Measurements from ENCODE around the gene MAT1A. TPM values are rescaled to one million over a fixed set of nuclear protein-coding genes. Genes with fewer than 3 reads are reported as not detected.

MAT1A gene
- total and polyA plus RNA-seq, 8 donors = 0.23 to 1.1 (median 0.31) TPM; not detected in 5

GRCh38 chr10:80276335-80276734 lies 13.1 kb downstream of the MAT1A start:
- no peak for TF ChIP-seq POLR2AphosphoS5 (IDR thresholded peaks at IDR 0.05)
- no peak for TF ChIP-seq POLR2A (IDR thresholded peaks at IDR 0.05)
- TF ChIP-seq EP300 (IDR thresholded peaks at IDR 0.05) = no peak
- TF ChIP-seq, protein P1, sequence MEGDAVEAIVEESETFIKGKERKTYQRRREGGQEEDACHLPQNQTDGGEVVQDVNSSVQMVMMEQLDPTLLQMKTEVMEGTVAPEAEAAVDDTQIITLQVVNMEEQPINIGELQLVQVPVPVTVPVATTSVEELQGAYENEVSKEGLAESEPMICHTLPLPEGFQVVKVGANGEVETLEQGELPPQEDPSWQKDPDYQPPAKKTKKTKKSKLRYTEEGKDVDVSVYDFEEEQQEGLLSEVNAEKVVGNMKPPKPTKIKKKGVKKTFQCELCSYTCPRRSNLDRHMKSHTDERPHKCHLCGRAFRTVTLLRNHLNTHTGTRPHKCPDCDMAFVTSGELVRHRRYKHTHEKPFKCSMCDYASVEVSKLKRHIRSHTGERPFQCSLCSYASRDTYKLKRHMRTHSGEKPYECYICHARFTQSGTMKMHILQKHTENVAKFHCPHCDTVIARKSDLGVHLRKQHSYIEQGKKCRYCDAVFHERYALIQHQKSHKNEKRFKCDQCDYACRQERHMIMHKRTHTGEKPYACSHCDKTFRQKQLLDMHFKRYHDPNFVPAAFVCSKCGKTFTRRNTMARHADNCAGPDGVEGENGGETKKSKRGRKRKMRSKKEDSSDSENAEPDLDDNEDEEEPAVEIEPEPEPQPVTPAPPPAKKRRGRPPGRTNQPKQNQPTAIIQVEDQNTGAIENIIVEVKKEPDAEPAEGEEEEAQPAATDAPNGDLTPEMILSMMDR (IDR thresholded peaks at IDR 0.05) = no peak
- Histone ChIP-seq H3K27me3 (no peaks in the 10 kb centered on the region), H3K27ac (no peak overlapping the region), H3K4me1 (no peaks in the 10 kb centered on the region), H3K4me3 (no peak overlapping the region), H3K9me3 (no peaks in the 10 kb centered on the region), H3K36me3 (no peaks in the 10 kb centered on the region)
- intact Hi-C loops (cut with DNase I; ENCODE audit: low total_unique reads) = no loop called here
- DNase-seq = peak in 1 of 2 donors; percentile 23
- 93 to 95% (median 94%) methylated on average over 15 to 16 of the region's 16 CpGs for WGBS, 5 donors

DNA sequence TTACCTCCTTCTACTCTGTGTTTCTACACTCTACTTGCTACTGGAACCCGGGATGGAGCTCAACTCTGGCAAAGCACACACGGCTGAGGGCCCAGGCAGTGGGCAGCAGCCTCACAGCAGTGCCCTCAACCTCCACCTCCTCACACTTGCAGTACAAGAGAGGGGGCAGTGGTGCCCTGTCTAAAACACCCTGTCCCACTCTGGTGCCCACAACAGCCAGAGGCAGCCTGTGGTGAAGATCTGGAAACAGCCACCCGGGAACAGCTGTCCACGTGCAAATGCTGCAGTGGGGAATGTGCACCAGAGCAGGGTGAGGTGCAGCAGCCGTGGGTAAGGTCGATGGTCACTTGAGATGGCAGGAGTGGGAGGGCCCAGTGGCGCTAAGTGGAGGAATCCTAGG lies 13.7 kb downstream of the MAT1A start:
- TF ChIP-seq POLR2AphosphoS5 (IDR thresholded peaks at IDR 0.05) (no peak), POLR2A (IDR thresholded peaks at IDR 0.05) (no peak), EP300 (IDR thresholded peaks at IDR 0.05) (no peak)
- TF ChIP-seq, protein P1 (IDR thresholded peaks at IDR 0.05) = no peak
- no peaks in the 10 kb centered on the region for H3K9me3 ChIP-seq
- peak in 1 of 2 donors; percentile 9 for DNase-seq
- intact Hi-C loops (cut with DNase I; ENCODE audit: low total_unique reads) = no loop called here
- H3K4me3 ChIP-seq = no peak overlapping the region
- WGBS, 5 donors = 69 to 89% (median 81%) methylated on average over 6 to 7 of the region's 7 CpGs
- no peaks in the 10 kb centered on the region for H3K36me3 ChIP-seq
- H3K4me1 ChIP-seq = no peaks in the 10 kb centered on the region
- H3K27me3 ChIP-seq = no peaks in the 10 kb centered on the region
- no peak overlapping the region for H3K27ac ChIP-seq

GRCh38 chr10:80275135-80275498 lies 14.3 kb downstream of the MAT1A start:
- H3K4me3 ChIP-seq = no peak overlapping the region
- H3K4me1 ChIP-seq = no peaks in the 10 kb centered on the region
- no peak overlapping the region for H3K27ac ChIP-seq
- H3K9me3 ChIP-seq = no peaks in the 10 kb centered on the region
- no peaks in the 10 kb centered on the region for H3K27me3 ChIP-seq
- DNase-seq = peak in 1 of 2 donors; percentile 8
- TF ChIP-seq, protein P1 (IDR thresholded peaks at IDR 0.05) = no peak
- no peak for TF ChIP-seq EP300 (IDR thresholded peaks at IDR 0.05)
- intact Hi-C loops (cut with DNase I; ENCODE audit: low total_unique reads) = no loop called here
- H3K36me3 ChIP-seq = no peaks in the 10 kb centered on the region
- 83 to 97% (median 92%) methylated on average over 3 of the region's 3 CpGs for WGBS, 5 donors

DNA sequence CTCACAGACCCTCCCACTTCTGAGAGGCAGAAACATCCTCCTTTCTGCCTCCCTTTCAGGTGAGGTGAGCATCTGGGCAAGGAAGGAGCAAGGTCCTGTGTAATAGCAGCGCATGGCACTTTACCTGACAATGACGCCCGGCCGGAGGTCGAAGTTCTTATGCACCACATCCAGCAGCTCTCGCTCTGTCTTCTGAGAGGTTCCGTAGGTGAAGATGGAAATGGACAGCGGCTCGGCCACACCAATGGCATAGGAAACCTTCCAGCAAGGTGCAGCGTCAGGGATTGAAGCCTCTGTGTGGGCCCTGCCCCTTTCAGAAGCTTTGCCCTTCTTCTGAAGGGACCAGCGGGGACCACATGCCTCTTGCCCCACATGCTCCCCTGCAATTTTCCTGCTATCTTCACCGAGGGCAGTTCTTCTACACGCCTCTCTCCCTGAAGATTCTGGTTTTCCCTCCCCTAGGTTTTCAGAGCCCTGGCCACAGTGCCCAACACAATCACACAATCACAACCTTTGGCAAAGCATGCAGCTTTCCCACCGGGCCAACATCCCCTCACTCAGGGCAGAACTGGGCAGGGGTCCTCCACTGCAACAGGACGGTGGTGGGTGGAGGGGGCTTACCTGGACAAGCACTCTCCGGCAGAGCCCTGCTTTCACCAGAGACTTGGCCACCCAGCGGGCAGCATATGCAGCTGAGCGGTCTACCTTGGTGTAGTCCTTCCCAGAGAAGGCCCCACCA lies 14.9 kb downstream of the MAT1A start:
- Histone ChIP-seq H3K4me3 (no peak overlapping the region), H3K27me3 (no peaks in the 10 kb centered on the region), H3K4me1 (no peaks in the 10 kb centered on the region), H3K27ac (no peak overlapping the region), H3K9me3 (no peaks in the 10 kb centered on the region), H3K36me3 (no peaks in the 10 kb centered on the region)
- 88 to 95% (median 92%) methylated on average over 13 to 18 of the region's 18 CpGs for WGBS, 5 donors
- DNase-seq = peak in 1 of 2 donors; percentile 22
- intact Hi-C loops (cut with DNase I; ENCODE audit: low total_unique reads) = no loop called here
- TF ChIP-seq POLR2A (IDR thresholded peaks at IDR 0.05) = no peak
- TF ChIP-seq, protein P1 (IDR thresholded peaks at IDR 0.05) = no peak
- TF ChIP-seq EP300 (IDR thresholded peaks at IDR 0.05) = no peak
- TF ChIP-seq POLR2AphosphoS5 (IDR thresholded peaks at IDR 0.05) = no peak

Measured in stomach (tissue), 9 donors.